ENCODE data around the gene KCNT2. TPM values are rescaled to one million over a fixed set of nuclear protein-coding genes. Genes with fewer than 3 reads are reported as not detected.

The KCNT2 gene
- total and polyA plus RNA-seq, 10 of the 15 experiments (the other 5 are each of a cell fraction or from before 2014, with no cell fraction given), result not detected

DNA sequence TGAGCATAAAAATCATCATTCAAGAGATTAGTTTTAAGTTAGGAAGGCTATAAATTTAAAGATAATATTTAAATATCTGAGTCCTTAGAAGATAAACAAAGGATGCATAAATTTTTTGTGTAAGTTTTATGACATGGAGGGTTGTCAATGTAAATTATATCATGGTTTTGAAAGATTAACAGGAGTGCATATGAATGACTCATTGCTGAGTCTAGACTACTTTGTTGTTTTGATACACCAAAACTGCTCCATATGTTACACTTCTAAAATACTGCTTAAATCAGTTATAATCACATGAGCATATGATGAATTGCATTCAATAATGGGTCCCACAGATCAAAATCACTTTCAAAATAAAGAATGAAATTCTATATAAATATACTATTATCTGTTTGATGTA is 312.5 kb downstream of the KCNT2 start (continued):
- TF ChIP-seq, protein P1, sequence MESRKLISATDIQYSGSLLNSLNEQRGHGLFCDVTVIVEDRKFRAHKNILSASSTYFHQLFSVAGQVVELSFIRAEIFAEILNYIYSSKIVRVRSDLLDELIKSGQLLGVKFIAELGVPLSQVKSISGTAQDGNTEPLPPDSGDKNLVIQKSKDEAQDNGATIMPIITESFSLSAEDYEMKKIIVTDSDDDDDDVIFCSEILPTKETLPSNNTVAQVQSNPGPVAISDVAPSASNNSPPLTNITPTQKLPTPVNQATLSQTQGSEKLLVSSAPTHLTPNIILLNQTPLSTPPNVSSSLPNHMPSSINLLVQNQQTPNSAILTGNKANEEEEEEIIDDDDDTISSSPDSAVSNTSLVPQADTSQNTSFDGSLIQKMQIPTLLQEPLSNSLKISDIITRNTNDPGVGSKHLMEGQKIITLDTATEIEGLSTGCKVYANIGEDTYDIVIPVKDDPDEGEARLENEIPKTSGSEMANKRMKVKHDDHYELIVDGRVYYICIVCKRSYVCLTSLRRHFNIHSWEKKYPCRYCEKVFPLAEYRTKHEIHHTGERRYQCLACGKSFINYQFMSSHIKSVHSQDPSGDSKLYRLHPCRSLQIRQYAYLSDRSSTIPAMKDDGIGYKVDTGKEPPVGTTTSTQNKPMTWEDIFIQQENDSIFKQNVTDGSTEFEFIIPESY (IDR thresholded peaks at IDR 0.05), result no peak
- no peak for TF ChIP-seq EP300 (IDR thresholded peaks at IDR 0.05; ENCODE audit: borderline replicate concordance in 1 of 2, control insufficient read depth in 1 of 2, low read depth in 2 of 2, low read length in 2 of 2)
- no peak for TF ChIP-seq RUNX3 (IDR thresholded peaks at IDR 0.05; ENCODE audit: low read length)

DNA sequence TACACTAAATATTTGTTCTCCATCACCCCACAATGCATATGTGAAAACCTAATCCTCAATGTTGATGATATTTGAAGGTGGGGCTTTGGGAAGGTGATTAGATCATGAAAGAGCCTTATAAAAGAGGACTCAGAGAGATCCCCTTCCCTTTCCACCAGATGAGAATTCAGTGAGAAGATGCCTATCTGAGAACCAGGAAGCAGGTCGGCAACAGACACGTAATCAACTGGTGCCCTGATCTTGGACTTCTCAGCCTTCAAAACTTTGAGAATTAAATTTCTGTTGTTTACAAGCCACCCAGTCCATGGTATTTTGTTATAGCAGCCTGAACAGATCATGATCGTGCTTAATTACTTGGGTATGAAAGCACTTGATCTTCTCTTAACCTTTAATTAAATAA is 329.4 kb downstream of the KCNT2 start:
- CTCF ChIA-PET, result no interaction called here
- ATAC-seq (no peak), FAIRE-seq (no peak), DNase-seq (ENCODE audit: low read depth, low spot score) (no peak)
- SMC1A ChIA-PET (ENCODE audit: uncharacterized antibody, unreplicated experiment), result no interaction called here
- Histone ChIP-seq H3K9ac (ENCODE audit: control insufficient read depth, insufficient read depth, low read length) (no peak overlapping the region), H3K36me3 (ENCODE audit: control insufficient read depth in 2 of 2, insufficient read depth in 2 of 2, low read length in 1 of 2) (no peaks in the 10 kb centered on the region), H3K27ac (ENCODE audit: control insufficient read depth, insufficient read depth) (no peak overlapping the region), H3K9me3 (replicated peaks; ENCODE audit: control insufficient read depth, insufficient read depth, low read length) (no peaks in the 10 kb centered on the region), H3K4me3 (no peak overlapping the region), H3K4me2 (ENCODE audit: control insufficient read depth, insufficient read depth) (no peak overlapping the region), H3K79me2 (ENCODE audit: control insufficient read depth, insufficient read depth, low read length) (no peaks in the 10 kb centered on the region), H4K20me1 (ENCODE audit: control insufficient read depth, insufficient read depth) (no peaks in the 10 kb centered on the region), H2AFZ (ENCODE audit: control insufficient read depth, low read depth, low read length) (no peak overlapping the region), H3K27me3 (replicated peaks in 1 of 2; ENCODE audit: control insufficient read depth in 2 of 2, insufficient read depth in 2 of 2, low read length in 1 of 2) (no peaks in the 10 kb centered on the region), H3K4me1 (ENCODE audit: control insufficient read depth, insufficient read depth, low read length) (no peaks in the 10 kb centered on the region)
- RAD21 ChIA-PET (ENCODE audit: unreplicated experiment), result no interaction called here
- TF ChIP-seq CBX5 (IDR thresholded peaks at IDR 0.05; ENCODE audit: low read depth) (no peak), CBFB (IDR thresholded peaks at IDR 0.05; ENCODE audit: low read depth) (no peak), ZBED1 (IDR thresholded peaks at IDR 0.05; ENCODE audit: borderline replicate concordance) (no peak), RUNX3 (IDR thresholded peaks at IDR 0.05; ENCODE audit: low read length) (no peak), RB1 (IDR thresholded peaks at IDR 0.05; ENCODE audit: borderline replicate concordance) (no peak), PAX5 (IDR thresholded peaks at IDR 0.05; ENCODE audit: borderline replicate concordance, low read depth, low read length) (no peak), RELA (IDR thresholded peaks at IDR 0.05; ENCODE audit: borderline replicate concordance, partially characterized antibody) (no peak)
- in situ Hi-C loops (cut with MboI) (no loop called here), intact Hi-C loops (cut with micrococcal nuclease; ENCODE audit: unreplicated experiment) (no loop called here)
- no TSS peak for BruUV-seq (replicated peaks)
- POLR2A ChIA-PET, result no interaction called here
- WGBS (ENCODE audit: insufficient coverage, insufficient replicate concordance, low lambda C conversion rate, missing lambda C conversion rate), result 76% methylated on average over 3 of the region's 3 CpGs

Measured in GM12878 (cell line).